ENCODE data around the gene LMOD2. TPM values are rescaled to one million over a fixed set of nuclear protein-coding genes. Genes with fewer than 3 reads are reported as not detected.
A peak's percentile ranks its signal among the peaks of the same experiment; 100 is the strongest.

The LMOD2 gene
- polyA plus RNA-seq, 2 of the 4 experiments (the other 2 are of a cell fraction) = not detected

GRCh38 chr7:123658023-123658422, 2.4 kb downstream of the LMOD2 start:
- DNase-seq (ENCODE audit: low read depth in 1 of 2, low spot score in 1 of 2) (no peak), ATAC-seq (no peak), FAIRE-seq (no peak)
- Histone ChIP-seq H3K4me3 (no peak overlapping the region), H3K9me3 (no peaks in the 10 kb centered on the region), H3K4me1 (no peaks in the 10 kb centered on the region), H3K27ac (no peak overlapping the region), H3K4me2 (no peak overlapping the region)
- 50% methylated on average over 6 of the region's 6 CpGs for WGBS (ENCODE audit: missing lambda C conversion rate)
- ChIA-PET CTCF (interaction anchor here (0.6 kb wide), 2 partner anchors 115 to 166 kb away, joined by 3 to 4 read pairs; no protein-coding TSS in a partner anchor), POLR2A (no interaction called here)
- no peak for TF ChIP-seq MAFK (IDR thresholded peaks at IDR 0.05; ENCODE audit: partially characterized antibody)
- TF ChIP-seq, protein P1, sequence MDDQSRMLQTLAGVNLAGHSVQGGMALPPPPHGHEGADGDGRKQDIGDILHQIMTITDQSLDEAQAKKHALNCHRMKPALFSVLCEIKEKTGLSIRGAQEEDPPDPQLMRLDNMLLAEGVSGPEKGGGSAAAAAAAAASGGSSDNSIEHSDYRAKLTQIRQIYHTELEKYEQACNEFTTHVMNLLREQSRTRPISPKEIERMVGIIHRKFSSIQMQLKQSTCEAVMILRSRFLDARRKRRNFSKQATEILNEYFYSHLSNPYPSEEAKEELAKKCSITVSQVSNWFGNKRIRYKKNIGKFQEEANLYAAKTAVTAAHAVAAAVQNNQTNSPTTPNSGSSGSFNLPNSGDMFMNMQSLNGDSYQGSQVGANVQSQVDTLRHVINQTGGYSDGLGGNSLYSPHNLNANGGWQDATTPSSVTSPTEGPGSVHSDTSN (IDR thresholded peaks at IDR 0.05) = no peak
- no peak for TF ChIP-seq FOXS1 (CRISPR knock-in tag; IDR thresholded peaks at IDR 0.05)
- no peak for TF ChIP-seq NFE2L2 (conservative IDR thresholded peaks at IDR 0.05; ENCODE audit: low read length)
- no peak for TF ChIP-seq RCOR1 (IDR thresholded peaks at IDR 0.05; ENCODE audit: low read depth, low read length)
- no peak for TF ChIP-seq SREBF2 (IDR thresholded peaks at IDR 0.05)
- no peak for TF ChIP-seq MAZ (IDR thresholded peaks at IDR 0.05; ENCODE audit: borderline replicate concordance, low read depth, low read length)
- TF ChIP-seq, protein P2, sequence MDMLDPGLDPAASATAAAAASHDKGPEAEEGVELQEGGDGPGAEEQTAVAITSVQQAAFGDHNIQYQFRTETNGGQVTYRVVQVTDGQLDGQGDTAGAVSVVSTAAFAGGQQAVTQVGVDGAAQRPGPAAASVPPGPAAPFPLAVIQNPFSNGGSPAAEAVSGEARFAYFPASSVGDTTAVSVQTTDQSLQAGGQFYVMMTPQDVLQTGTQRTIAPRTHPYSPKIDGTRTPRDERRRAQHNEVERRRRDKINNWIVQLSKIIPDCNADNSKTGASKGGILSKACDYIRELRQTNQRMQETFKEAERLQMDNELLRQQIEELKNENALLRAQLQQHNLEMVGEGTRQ (IDR thresholded peaks at IDR 0.05) = no peak
- TF ChIP-seq EP300 (IDR thresholded peaks at IDR 0.05) = no peak
- no peak for TF ChIP-seq ZC3H11A (IDR thresholded peaks at IDR 0.05)
- no peak for TF ChIP-seq TFCP2L1 (CRISPR knock-in tag; IDR thresholded peaks at IDR 0.05)
- TF ChIP-seq RAD21 (conservative IDR thresholded peaks at IDR 0.05 in 1 of 2, IDR thresholded peaks at IDR 0.05 in 1 of 2) = no peak
- TF ChIP-seq ESRRA (IDR thresholded peaks at IDR 0.05; ENCODE audit: borderline replicate concordance, low read length) = no peak
- TF ChIP-seq EHMT2 (IDR thresholded peaks at IDR 0.05; ENCODE audit: low read depth) = no peak
- TF ChIP-seq HOXA7 (CRISPR knock-in tag; IDR thresholded peaks at IDR 0.05) = no peak
- no peak for TF ChIP-seq RARB (CRISPR knock-in tag; IDR thresholded peaks at IDR 0.05)

DNA sequence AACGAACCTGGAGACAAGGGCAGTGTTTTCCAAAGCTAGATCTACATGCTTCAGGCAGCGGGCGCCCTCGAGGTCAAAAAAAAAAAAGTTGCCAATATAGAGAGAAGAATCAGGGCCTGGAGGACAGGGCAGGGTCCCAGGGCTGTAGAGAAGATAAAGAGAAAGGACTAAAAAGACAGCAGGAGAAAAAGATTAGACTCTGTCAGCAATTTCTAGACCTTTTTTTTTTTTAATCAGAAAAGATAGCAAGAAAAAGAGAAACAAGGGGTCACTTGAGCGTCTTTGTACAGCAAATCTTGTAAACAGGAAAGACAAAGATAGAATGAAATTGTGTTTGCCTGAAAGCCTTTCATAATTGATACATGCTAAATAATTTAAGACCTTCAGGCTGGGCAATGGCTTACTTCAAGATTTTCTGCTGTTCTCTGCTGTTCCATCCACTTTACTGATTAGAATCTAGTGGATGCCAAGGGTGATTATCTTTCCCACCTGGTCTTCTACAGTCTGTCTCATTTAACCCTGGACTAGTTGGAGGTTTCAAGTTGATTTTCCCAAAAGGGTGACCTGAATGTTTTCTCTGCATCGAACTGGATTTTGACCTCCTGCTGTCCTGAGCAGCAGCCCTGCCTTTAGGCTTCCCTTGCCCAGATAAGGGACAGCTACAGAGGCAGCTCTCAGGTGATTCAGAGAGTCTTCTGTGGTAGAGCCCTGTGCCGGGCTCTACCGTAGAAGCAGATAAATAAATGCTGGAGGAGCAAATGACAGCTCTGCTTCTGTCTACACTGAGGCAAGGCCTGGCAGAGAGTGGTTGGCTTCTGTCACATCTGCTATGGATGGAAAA, 5.1 kb downstream of the LMOD2 start:
- 49% methylated on average over 8 of the region's 8 CpGs for WGBS (ENCODE audit: missing lambda C conversion rate)
- H3K4me1 ChIP-seq = no peaks in the 10 kb centered on the region
- ChIA-PET POLR2A (no interaction called here), CTCF (interaction anchor here (0.8 to 1.1 kb wide), 2 partner anchors 80 to 137 kb away, joined by 3 read pairs; no protein-coding TSS in a partner anchor)
- ATAC-seq = no peak
- no peaks in the 10 kb centered on the region for H3K9me3 ChIP-seq
- H3K4me3 ChIP-seq = no peak overlapping the region
- DNase-seq (ENCODE audit: low read depth in 1 of 2, low spot score in 1 of 2) = no peak
- H3K27ac ChIP-seq = no peak overlapping the region
- H3K4me2 ChIP-seq = no peak overlapping the region
- no peak for FAIRE-seq
- TF ChIP-seq MAFK (IDR thresholded peaks at IDR 0.05; ENCODE audit: partially characterized antibody) (peak; percentile 53), TP53 (CRISPR knock-in tag; IDR thresholded peaks at IDR 0.05) (no peak)

GRCh38 chr7:123661765-123662164, 6.1 kb downstream of the LMOD2 start:
- FAIRE-seq = no peak
- CTCF ChIA-PET = interaction anchor here (0.8 to 1.3 kb wide), 3 partner anchors 21 to 136 kb away, joined by 3 read pairs; no protein-coding TSS in a partner anchor
- POLR2A ChIA-PET = no interaction called here
- Histone ChIP-seq H3K9me3 (no peaks in the 10 kb centered on the region), H3K27ac (no peak overlapping the region), H3K4me3 (no peak overlapping the region), H3K4me2 (no peak overlapping the region), H3K4me1 (no peaks in the 10 kb centered on the region)
- no peak for ATAC-seq
- WGBS (ENCODE audit: missing lambda C conversion rate) = 60% methylated on average over 1 of the region's 1 CpG
- no peak for TF ChIP-seq HOXB13 (CRISPR knock-in tag; IDR thresholded peaks at IDR 0.05; ENCODE audit: low read depth)
- no peak for TF ChIP-seq NPAS2 (CRISPR knock-in tag; IDR thresholded peaks at IDR 0.05; ENCODE audit: borderline replicate concordance)
- no peak for TF ChIP-seq EHMT2 (IDR thresholded peaks at IDR 0.05; ENCODE audit: low read depth)
- TF ChIP-seq CEBPB (IDR thresholded peaks at IDR 0.05) = no peak
- TF ChIP-seq ZNF302 (CRISPR knock-in tag; IDR thresholded peaks at IDR 0.05) = no peak
- TF ChIP-seq KDM5A (IDR thresholded peaks at IDR 0.05) = no peak
- TF ChIP-seq SREBF2 (IDR thresholded peaks at IDR 0.05) = no peak
- TF ChIP-seq ZFP36 (IDR thresholded peaks at IDR 0.05; ENCODE audit: borderline replicate concordance, partially characterized antibody) = no peak
- no peak for TF ChIP-seq ZSCAN20 (CRISPR knock-in tag; IDR thresholded peaks at IDR 0.05)
- TF ChIP-seq NR3C1 (IDR thresholded peaks at IDR 0.05) = no peak
- no peak for TF ChIP-seq HMGXB4 (CRISPR knock-in tag; IDR thresholded peaks at IDR 0.05; ENCODE audit: borderline replicate concordance)
- TF ChIP-seq CHD2 (IDR thresholded peaks at IDR 0.05; ENCODE audit: low read length, partially characterized antibody) = no peak
- no peak for TF ChIP-seq JUNB (IDR thresholded peaks at IDR 0.05)
- TF ChIP-seq CBX2 (IDR thresholded peaks at IDR 0.05; ENCODE audit: borderline replicate concordance, low read depth) = no peak
- no peak for TF ChIP-seq CBX8 (IDR thresholded peaks at IDR 0.05)
- TF ChIP-seq TFCP2L1 (CRISPR knock-in tag; IDR thresholded peaks at IDR 0.05) = no peak
- no peak for TF ChIP-seq EP300 (IDR thresholded peaks at IDR 0.05)
- no peak for DNase-seq (ENCODE audit: low read depth in 1 of 2, low spot score in 1 of 2)

Measured in A549 (cell line).